T-helper 2 cell treated with Interferon-gamma antibody and Interleukin-4, amounts not matched to agents 100 ng/mL and 5 ng/mL, for 36 hours (primary cell): ENCODE measurements around the gene SGTA. TPM values are rescaled to one million over a fixed set of nuclear protein-coding genes. Genes with fewer than 3 reads are reported as not detected.

Experiments used
- intact Hi-C: fragments of 100-400 bp; cut with micrococcal nuclease; formaldehyde crosslinking; loops from one replicate; pipeline ENCODE4 v1.15.1; 2023
- total RNA-seq: library from RNA; stranded (reverse); gene quantifications from 2 replicates; pipeline ENCODE4 v1.2.3, GENCODE V29; 2022

Gene SGTA
- total RNA-seq, 1 donor from 2014 or later: 50.1 TPM

- intact Hi-C loops: no loop called here
Observed at GRCh38 chr19:2774083-2774679, 8.9 kb downstream of the SGTA start.

DNA sequence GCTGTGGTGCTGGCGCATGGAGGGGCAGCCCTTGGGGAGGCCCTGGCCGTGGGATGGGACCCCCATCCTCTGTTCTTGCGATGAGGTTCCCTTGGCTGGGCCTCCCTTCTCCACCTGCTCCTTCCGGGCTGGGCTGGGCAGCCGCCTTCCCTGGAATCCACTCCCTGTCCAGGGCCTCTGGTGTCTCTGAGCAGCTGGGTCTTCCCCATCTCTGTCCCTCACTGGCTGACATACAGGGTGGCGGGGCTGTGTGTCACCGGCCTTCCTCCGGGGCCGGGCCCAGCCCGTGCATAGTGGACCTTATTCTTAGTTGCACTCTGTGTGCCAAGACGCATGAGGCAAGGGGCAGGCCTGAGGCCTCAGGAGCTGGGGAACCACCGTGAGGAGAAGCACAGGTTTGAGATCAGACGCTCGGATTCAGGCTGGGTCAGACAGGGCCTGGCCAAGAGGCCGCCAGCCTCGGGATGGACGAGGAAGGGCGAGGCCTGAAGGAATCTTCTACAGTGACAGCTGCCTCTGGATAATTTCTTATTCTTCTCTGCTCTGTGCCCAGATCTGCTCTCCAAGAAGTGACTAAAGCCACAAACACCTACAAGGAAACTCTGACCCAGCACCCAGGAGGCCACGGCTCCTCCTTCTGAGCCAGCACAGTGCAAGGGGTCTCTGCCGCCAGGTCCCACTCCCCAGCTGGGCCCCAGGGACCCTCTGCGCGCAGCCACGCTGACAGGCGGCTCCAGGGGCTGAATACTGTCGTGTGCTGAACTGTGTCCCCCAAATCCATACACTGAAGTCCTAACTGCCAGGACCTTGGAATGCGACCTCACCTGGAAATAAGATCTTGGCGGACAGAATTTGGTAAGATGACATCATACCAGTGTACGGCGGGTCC, 11.0 kb downstream of the SGTA start:
- intact Hi-C loops: no loop called here

GRCh38 chr19:2770055-2771013, 12.7 kb downstream of the SGTA start:
- intact Hi-C loops: no loop called here

- intact Hi-C loops: no loop called here
Observed at GRCh38 chr19:2769218-2769617, 13.9 kb downstream of the SGTA start.

DNA sequence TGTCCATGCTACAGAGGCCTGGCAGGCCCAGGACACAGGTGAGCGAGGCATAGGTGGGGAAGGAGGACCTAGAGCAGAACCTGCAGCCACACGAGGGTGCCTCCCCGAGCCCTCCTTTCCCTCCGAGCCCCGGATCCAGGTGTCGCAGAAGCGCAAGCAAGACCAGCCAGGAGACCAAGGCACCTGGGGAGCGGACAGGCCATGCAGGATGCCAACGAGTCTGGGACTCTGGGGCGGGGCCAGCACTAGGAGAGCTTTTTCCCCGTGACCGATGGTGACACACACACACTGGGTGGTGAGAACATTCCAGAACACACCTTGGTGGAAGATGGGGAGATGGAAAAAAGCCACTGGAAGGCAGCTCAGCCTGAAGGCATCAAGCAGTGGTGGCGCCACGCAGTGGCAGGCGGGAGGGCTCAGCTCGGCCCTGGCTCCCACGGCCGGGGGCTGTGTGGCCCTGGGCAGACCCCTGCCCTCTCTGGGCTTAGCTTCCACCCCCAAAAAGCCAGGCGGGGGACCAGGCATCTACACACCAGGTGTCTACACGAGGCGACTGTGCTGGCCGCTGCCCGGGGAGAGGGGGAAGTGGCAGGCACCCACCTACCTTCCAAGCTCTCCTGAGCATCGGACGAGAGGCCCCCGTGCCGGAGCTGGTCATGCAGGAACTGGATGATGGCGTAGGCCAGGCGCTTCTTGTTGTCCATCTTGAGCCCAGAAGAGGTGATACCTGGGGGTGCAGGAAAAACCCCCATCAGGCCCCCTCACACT, 14.5 kb downstream of the SGTA start:
- intact Hi-C loops: no loop called here

DNA sequence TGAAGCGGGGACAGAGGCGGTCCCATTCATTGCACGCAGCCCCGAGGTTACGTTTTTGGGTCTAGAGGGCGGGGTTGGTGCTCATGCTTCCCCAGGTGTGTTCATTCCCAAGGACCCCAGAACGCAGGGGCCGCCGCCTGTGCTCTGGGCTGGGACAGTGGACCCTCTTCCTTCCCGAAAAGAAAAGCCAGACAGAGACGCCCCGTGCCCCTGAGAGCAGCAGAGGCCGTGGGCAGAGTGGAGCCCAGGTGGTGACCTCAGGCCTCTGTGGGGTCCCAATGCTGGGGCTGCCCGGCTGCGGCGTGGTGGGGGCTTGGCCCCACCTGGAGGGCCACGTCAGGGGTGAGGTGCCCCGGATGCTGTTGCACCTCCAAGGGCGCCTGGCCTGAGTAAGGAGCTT, 15.4 kb downstream of the SGTA start:
- intact Hi-C loops: no loop called here

DNA sequence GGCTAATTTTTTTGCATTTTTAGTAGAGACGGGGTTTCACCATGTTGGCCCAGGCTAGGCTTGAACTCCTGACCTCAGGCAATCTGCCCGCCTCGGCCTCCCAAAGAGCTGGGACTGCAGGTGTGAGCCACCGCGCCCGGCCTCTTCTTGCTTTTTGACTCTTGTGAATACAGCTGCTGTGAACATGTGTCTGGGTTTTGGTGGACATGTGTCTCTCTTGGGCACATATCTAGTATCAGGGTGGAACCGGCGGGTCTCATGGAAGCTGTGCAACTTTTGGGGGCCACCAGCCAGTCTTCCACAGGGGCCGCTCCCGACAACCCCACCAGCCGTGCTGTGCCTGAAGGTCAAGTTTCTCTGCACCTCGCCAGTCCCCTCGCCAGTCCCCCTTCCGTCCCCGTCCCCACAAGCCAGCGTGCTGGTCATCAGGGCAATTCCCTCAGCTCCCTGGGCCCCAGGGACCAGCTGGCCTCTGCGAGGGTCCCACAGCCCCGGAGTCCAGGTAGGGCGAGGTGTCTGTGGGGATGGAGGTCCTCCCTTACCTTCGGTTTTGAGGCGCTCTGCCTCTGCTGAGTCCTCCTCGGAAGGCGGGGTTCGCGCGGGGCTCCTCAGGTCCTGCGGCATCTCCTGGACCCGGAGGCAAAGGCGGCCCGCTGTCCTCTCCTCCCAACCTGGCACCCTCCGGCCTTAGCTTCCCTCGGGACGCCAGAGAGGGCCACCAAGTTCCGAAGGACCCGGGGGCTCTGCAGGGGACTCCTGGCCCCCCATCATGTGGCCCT, 16.3 kb downstream of the SGTA start:
- intact Hi-C loops: no loop called here

GRCh38 chr19:2765376-2765775, 17.7 kb downstream of the SGTA start:
- intact Hi-C loops: no loop called here

GRCh38 chr19:2764945-2765344, 18.1 kb downstream of the SGTA start:
- intact Hi-C loops: no loop called here

DNA sequence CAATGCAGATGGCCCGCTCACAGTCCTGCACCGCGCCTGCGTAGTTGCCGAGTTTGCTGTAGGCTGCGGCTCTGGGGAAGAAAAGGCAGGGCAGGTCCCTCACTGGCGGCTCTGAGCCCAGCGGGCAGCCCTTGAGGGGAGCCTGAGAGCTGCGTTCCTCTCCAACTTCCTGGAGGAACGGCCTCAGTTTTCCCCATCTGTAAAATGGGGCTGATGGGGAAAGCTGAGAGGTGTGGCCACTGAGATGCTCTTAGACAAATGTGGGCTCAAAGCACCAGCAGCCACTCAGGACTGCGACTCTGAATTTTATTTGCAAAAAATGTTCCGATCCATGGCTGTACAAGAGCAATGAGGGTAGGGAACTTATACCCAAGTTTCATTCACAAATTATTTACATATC, 19.4 kb downstream of the SGTA start:
- intact Hi-C loops: no loop called here

DNA sequence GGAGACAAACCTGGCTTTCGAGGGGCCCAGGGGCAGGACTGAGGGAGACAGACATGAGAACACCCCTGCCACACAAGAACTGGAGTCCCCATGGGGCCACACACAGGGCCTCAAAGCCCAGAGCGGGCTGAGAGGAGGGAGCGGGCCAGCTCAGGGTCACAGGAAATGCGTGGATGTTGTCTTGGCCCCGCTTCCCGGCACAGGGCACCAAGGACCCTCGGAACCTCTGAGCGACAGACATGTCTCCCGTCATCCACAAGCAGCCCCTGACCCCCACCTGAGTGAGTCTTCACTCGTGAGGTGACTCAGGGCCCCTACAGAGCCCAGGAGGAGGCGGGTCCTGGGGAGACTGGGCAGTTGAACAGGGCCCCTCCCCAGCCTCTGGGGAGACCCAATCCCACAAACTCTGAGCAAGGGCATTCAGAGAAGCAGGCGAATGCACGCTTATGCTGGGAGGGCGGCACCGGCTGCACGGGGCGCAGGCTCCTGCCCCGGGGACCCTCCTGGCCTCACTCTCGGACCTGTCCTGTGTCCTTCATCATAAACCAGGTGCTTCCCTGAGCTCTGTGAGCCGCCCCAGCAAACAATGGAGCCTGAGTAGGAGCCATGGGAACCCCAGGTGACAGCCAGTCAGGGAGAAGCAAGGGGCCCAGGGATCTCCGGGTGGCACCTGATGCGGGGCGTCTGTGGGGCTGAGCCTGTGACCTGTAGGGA, 20.1 kb downstream of the SGTA start:
- intact Hi-C loops: no loop called here

GRCh38 chr19:2761876-2762782, 20.9 kb downstream of the SGTA start:
- intact Hi-C loops: no loop called here

DNA sequence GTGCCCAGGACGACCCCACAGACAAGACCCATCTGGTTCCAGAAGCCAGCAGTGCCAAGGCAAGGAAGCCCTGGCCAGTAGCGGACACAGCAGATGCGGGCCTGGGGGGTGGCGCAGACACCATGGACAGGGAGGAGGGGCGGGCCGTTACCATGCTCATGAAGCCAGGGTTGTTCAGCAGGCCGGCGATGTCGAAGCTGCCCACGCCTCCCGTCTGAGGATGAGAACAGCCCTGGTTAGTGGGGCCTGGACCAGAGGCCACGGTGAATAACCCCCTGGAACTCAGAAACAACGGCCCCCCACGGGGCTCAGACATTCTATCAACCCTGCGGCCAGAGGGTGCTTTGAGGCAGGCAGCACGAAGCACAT, 21.8 kb downstream of the SGTA start:
- intact Hi-C loops: no loop called here

GRCh38 chr19:2759965-2760364, 23.1 kb downstream of the SGTA start:
- intact Hi-C loops: no loop called here

- intact Hi-C loops: no loop called here
Observed at GRCh38 chr19:2759362-2759761, 23.7 kb downstream of the SGTA start.

DNA sequence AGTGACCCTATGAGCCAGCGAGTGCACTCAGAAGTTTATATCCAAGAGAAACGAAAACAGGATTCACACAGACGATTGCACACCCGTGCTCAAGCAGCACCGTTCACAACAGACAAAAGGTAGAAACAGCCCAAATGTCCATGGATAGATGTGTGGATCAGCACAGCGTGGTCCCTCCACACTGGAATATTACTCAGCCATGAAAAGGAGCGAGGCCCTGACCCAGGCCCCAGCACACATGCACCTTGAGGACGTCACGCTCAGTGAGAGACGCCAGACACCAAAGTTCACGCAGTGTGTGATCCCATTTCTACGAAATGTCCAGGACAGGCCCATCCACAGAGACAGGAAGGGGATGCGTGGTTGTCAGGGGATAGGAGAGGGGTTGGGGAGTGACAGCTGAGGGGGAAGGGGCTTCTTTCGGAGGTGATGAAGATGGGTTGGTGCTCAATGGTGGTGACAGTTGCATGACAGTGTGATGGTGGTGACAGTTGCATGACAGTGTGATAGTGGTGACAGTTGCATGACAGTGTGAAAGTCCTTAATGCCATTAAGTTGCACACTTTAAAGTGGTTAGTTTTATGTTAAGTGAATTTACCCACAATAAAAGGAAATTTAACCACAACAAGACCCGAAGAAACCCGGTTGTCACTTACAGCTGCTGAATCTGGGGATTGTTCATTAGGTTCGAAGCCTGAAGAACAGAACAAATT, 24.3 kb downstream of the SGTA start:
- intact Hi-C loops: no loop called here

- intact Hi-C loops: no loop called here
Observed at GRCh38 chr19:2756921-2757881, 25.9 kb downstream of the SGTA start.
